Ecto neural progenitor cell (in vitro differentiated cells): ENCODE results near the gene SEMG1.

ENCODE experiments used
- DNase-seq: peaks from one replicate; pipeline ENCODE4 v3.0.0-alpha.2; 2018; ENCODE audit warnings: low spot score

Gene SEMG1

DNA sequence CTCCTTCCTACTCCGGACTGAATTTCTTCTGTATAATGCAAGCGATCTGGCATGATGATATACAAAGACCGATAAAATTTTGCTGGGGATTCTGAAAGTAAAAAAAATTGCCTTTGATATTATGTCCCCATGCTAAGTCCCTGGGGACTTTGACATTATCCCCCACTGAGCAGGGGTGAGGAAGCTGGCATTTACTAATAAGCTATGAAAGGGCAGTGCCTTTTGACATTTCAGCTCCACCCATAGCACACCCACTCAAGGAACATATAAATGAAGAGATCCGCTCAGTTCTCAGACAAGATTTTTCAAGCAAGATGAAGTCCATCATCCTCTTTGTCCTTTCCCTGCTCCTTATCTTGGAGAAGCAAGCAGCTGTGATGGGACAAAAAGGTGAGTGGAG, 14.2 kb downstream of the SEMG1 start, which contains the start of gene SEMG2:
Gene SEMG2 (plus strand): TSS at position 298 of the 400 bp plus-strand sequence. CDS start 17 bp downstream, at position 315.
- no peak for DNase-seq

DNA sequence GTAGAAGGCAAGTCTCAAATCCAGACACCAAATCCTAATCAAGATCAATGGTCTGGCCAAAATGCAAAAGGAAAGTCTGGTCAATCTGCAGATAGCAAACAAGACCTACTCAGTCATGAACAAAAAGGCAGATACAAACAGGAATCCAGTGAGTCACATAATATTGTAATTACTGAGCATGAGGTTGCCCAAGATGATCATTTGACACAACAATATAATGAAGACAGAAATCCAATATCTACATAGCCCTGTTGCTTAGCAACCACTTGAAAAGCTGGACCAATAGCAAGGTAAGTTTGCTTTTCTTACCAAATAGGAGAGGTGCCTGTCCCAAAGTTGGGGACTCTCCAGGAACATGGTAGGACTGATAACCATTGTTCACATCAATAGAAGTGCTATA, 16.3 kb downstream of the SEMG1 start:
- no peak for DNase-seq

DNA sequence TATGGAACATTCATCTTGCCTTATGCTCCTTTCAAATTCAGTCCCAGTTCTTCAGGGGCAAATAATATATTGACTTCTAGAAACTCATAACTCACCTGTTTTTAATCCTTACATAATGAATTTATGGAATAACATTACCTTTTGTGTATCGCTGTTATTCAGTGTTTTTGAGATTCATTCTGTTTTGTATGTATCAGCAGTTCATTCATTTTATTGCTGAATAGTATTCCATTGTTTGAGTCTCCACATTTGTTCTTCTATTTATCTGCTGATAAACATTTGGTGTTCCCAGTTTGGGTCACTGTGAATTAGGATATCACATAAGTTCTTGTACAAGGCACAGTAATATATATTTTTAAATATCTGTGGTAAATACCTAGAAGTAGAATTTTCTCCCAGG, 19.5 kb downstream of the SEMG1 start:
- DNase-seq, result no peak

GRCh38 chr20:45229264-45230056, 22.6 kb downstream of the SEMG1 start:
- DNase-seq, result no peak

DNA sequence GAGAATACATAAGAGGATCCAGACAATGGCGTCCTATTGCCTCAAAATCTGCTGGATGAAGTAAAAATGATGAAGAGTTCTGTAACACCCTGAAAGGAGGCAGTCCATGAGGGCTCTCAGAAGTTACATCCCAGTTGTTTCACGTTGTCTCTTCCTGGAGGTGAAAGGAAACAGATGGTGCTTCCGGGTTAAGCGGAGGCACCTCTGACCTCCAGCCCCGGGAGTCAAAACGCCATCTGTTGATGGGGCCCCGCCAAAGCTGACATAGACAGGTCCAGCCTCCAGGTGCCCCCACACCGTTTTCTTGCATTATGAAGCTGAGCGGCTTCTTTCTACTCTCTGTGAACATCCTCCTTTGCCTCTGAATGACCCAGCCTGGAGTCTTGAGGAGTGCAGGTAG, 23.8 kb downstream of the SEMG1 start:
- no peak for DNase-seq

DNA sequence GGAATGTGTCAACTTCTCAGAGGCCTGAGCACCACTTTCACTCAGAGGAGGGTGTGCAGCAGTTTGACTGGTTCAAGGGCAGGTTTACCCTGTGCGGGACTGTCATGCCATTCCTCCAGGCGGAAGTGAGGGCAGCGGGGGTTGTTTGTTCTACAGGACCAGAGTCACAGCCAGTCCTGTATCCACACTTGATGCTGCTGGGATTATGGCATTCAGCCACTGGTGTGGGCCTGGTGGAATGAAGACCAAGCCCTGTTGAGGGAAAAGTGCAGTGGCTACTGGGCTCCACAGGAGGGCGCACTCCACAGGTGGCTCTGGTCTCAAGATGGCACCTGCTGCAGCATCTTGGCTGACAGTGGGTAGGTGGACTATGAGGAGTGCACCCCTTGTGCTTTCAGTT, 29.2 kb downstream of the SEMG1 start:
- DNase-seq, result no peak

- no peak for DNase-seq
These were observed 31.3 kb downstream of the SEMG1 start for GRCh38 chr20:45238139-45238538.

DNA sequence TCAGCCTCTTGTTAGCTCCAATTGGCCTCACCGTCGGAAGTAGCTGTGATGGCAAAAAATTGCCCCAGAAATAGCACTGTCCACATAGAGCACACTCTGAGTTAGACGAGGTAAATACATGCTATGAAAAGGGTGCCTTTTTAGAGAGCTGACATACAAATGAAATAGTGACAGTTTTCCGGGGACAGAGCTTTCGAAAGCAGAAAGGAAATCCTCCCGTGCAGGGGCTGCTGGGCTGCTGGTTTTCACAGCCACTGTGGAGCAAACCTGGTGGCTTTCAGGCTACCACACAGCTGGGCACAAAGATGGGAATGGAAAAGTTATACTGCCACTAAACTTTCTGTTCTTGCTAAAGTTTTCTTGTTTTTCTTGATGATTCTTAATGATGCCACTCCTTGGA, 39.3 kb downstream of the SEMG1 start:
- DNase-seq, result no peak

GRCh38 chr20:45247865-45248264, 41.0 kb downstream of the SEMG1 start:
- no peak for DNase-seq

DNA sequence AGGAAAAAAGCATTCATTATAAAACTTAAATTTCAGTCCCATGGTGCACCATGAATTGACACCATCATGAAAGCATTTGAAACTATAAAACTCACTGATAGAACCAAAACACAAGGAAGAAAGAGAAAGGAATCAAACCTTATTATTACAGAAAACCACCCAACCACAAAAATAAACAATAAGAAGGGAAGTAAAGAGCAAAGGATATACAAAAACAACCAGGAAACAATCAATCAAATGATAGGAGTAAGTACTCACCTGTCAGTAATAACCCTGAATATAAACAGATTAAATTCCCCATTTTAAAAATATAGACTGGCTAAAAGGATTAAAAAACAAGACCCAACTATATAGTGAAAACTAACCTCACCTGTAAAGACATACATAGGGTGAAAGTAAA, 41.8 kb downstream of the SEMG1 start:
- no peak for DNase-seq

- no peak for DNase-seq
These were observed 45.2 kb downstream of the SEMG1 start for GRCh38 chr20:45251884-45252560.

GRCh38 chr20:45253261-45253660, 46.4 kb downstream of the SEMG1 start:
- DNase-seq, result no peak

DNA sequence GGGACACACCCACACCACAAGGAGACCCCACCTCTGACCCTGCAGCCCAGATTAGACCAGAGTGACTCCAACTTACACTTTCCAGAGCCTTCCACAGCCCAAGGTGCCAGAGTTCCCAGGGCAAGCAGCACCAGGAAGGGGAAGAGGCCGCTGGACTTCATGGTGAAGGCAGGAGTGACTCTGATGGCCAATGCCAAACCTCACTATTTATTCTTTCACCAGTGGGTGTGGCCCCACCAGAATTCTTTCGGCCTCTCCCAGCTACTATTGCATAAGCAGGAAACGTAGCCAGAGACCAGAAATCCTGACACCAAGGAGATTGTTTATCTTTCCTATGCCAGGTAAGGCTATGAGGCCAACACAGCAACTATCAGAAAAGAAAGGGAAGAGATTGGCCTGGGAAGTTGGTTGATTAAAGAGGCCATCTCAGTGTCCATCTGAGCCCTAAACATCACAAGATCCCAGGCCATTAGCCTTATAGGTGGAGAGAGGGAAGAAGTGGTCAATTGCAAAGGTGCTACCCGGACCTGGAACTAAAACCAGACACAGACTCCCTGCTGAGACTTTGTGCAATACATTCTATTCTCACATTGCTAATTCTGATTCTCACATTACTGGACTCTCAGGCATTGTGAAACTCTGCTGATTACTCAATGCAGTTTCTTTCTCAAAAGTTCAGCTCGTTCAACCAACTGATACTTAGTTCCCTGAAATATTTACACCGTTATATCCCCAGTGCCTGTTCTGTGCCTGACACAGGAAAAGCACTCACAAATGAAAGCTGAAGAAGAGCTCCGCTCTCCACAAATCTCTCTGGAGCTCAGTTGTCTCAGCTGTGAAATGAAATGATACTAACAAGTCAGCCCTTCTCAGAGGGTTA, 47.8 kb downstream of the SEMG1 start, which contains the start of gene SLPI:
Gene SLPI (minus strand): TSS at position 182 of the 880 bp plus-strand sequence. CDS start 21 bp downstream, at position 161.
- DNase-seq, result no peak

- DNase-seq, result no peak
These were observed 50.3 kb downstream of the SEMG1 start for GRCh38 chr20:45257161-45257560.

- no peak for DNase-seq
These were observed 50.9 kb downstream of the SEMG1 start for GRCh38 chr20:45257711-45258110.

DNA sequence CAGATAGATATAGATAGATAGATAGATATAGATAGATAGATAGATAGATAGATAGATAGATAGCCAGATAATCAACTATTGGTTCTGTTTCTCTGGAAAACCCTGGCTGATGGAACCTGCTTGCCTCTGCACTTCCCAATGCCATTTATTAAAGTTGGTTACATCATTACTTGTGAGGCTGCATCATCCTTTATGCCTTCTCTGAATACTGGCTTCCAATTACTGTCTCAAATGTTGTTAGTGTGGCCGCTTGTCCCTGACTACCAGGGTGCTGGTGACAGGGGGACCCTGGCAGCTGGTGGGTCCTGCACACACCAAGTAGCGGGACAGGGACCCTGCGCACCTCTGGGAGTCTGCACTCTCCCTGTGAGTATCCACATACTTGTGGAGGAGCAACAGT, 51.4 kb downstream of the SEMG1 start:
- DNase-seq, result peak; percentile 39

- DNase-seq, result peak; percentile 46
These were observed 51.8 kb downstream of the SEMG1 start for GRCh38 chr20:45258664-45259063.
